Mesenchymal stem cell (in vitro differentiated cells and primary cell): ENCODE results near the gene MPHOSPH10.
"Not testable (repeated sequence)": the region's sequence is repeated elsewhere in the genome, so short reads cannot be mapped to it uniquely, and the experiment has no call there.

Experiments used
- DNase-seq: peaks from one replicate; pipeline ENCODE4 v3.0.0-alpha.2; 2013
- H2AFZ ChIP-seq: one replicate; pipeline ENCODE4 v1.6.1; 2013; ENCODE audit warnings: low read depth, mild to moderate bottlenecking, control low read depth, inconsistent platforms, low read length, moderate library complexity
- H2AK5ac ChIP-seq: 2 replicates; pipeline ENCODE4 v1.6.1; 2013; ENCODE audit warnings: low read length, moderate library complexity, mild to moderate bottlenecking, inconsistent platforms; ENCODE audit not compliant: severe bottlenecking
- H2BK120ac ChIP-seq: one replicate; pipeline ENCODE4 v1.6.1; 2013; ENCODE audit warnings: low read depth, mild to moderate bottlenecking, inconsistent platforms, low read length, moderate library complexity
- H2BK12ac ChIP-seq, 2 experiments: one replicate each; pipeline ENCODE4 v1.6.1; 2013; ENCODE audit warnings: inconsistent platforms in 2 of 2, low read length in 2 of 2, mild to moderate bottlenecking in 2 of 2, moderate library complexity in 2 of 2, control low read depth in 1 of 2
- H2BK15ac ChIP-seq: one replicate; pipeline ENCODE4 v1.6.1; 2013; ENCODE audit warnings: mild to moderate bottlenecking, low read depth, inconsistent platforms; ENCODE audit not compliant: poor library complexity, severe bottlenecking
- H2BK5ac ChIP-seq: 2 replicates; pipeline ENCODE4 v1.6.1; 2013; ENCODE audit warnings: low read depth, mild to moderate bottlenecking, low read length, control low read depth, inconsistent platforms; ENCODE audit not compliant: poor library complexity, severe bottlenecking
- H3K14ac ChIP-seq, 2 experiments: one replicate each; pipeline ENCODE4 v1.6.1; 2013; ENCODE audit warnings: inconsistent platforms in 2 of 2, low read length in 2 of 2, control low read depth in 1 of 2, mild to moderate bottlenecking in 1 of 2, moderate library complexity in 1 of 2
- H3K18ac ChIP-seq, 2 experiments: one replicate each; pipeline ENCODE4 v1.6.1; 2013; ENCODE audit warnings: inconsistent platforms in 2 of 2, low read length in 2 of 2, control low read depth in 1 of 2, low read depth in 1 of 2, mild to moderate bottlenecking in 1 of 2
- H3K23ac ChIP-seq, 2 experiments: one replicate each; pipeline ENCODE4 v1.6.1; 2013; ENCODE audit warnings: inconsistent platforms in 2 of 2, low read length in 2 of 2, mild to moderate bottlenecking in 2 of 2, moderate library complexity in 2 of 2, control low read depth in 1 of 2
- H3K27ac ChIP-seq: 2 replicates; pipeline ENCODE4 v1.5.1; 2013; ENCODE audit warnings: mild to moderate bottlenecking, moderate library complexity, low read length, control low read depth, inconsistent platforms; ENCODE audit not compliant: poor library complexity, severe bottlenecking
- H3K27me3 ChIP-seq, 2 experiments: 2 replicates each; pipeline versions ENCODE4 v1.6.1 to v1.7.0; 2013; ENCODE audit warnings: low read length in 2 of 2, mild to moderate bottlenecking in 2 of 2, moderate library complexity in 2 of 2, control low read depth in 1 of 2, inconsistent platforms in 1 of 2; ENCODE audit not compliant: control insufficient read depth in 1 of 2, insufficient read depth in 1 of 2
- H3K36me3 ChIP-seq, 2 experiments: 2 replicates each; pipeline versions ENCODE4 v1.6.1 to v1.7.0; 2013; ENCODE audit warnings: low read length in 2 of 2, control low read depth in 1 of 2, inconsistent platforms in 1 of 2, low read depth in 1 of 2, mild to moderate bottlenecking in 1 of 2; ENCODE audit not compliant: insufficient read depth in 2 of 2, control insufficient read depth in 1 of 2
- H3K4ac ChIP-seq, 2 experiments: one replicate each; pipeline ENCODE4 v1.6.1; 2013; ENCODE audit warnings: inconsistent platforms in 2 of 2, low read length in 2 of 2, mild to moderate bottlenecking in 2 of 2, moderate library complexity in 2 of 2, control low read depth in 1 of 2, low read depth in 1 of 2
- H3K4me1 ChIP-seq: 2 replicates; pipeline ENCODE4 v1.6.1; 2013; ENCODE audit warnings: low read depth, low read length, control low read depth; ENCODE audit not compliant: control insufficient read depth, insufficient read depth
- H3K4me2 ChIP-seq: 2 replicates; pipeline ENCODE4 v1.6.1; 2013; ENCODE audit warnings: low read length, mild to moderate bottlenecking, inconsistent platforms; ENCODE audit not compliant: poor library complexity, severe bottlenecking
- H3K4me3 ChIP-seq, 2 experiments: 2 replicates each; pipeline versions ENCODE4 v1.5.1 to v1.7.0; 2013; ENCODE audit warnings: low read length in 2 of 2, mild to moderate bottlenecking in 2 of 2, control low read depth in 1 of 2, low read depth in 1 of 2; ENCODE audit not compliant: insufficient read depth in 1 of 2
- H3K79me1 ChIP-seq: replicated peaks from 2 replicates; pipeline ENCODE4 v1.6.1; 2013; ENCODE audit warnings: mild to moderate bottlenecking, control low read depth, low read length, inconsistent platforms; ENCODE audit not compliant: poor library complexity, severe bottlenecking
- H3K9ac ChIP-seq: 2 replicates; pipeline ENCODE4 v1.7.0; 2013; ENCODE audit warnings: mild to moderate bottlenecking, low read length, moderate library complexity
- H3K9me3 ChIP-seq: 2 replicates; pipeline ENCODE4 v1.7.0; 2013; ENCODE audit warnings: mild to moderate bottlenecking, low read length; ENCODE audit not compliant: control insufficient read depth
- H4K8ac ChIP-seq: one replicate; pipeline ENCODE4 v1.6.1; 2013; ENCODE audit warnings: inconsistent platforms, mild to moderate bottlenecking, low read length, moderate library complexity
- H4K91ac ChIP-seq: one replicate; pipeline ENCODE4 v1.6.1; 2013; ENCODE audit warnings: mild to moderate bottlenecking, low read length, inconsistent platforms
- WGBS: methylation state at CpG from one replicate; pipeline ENCODE4 v1.1.7; 2013; ENCODE audit warnings: mixed read lengths; 5-methylcytosine and 5-hydroxymethylcytosine counted together

Gene MPHOSPH10

DNA sequence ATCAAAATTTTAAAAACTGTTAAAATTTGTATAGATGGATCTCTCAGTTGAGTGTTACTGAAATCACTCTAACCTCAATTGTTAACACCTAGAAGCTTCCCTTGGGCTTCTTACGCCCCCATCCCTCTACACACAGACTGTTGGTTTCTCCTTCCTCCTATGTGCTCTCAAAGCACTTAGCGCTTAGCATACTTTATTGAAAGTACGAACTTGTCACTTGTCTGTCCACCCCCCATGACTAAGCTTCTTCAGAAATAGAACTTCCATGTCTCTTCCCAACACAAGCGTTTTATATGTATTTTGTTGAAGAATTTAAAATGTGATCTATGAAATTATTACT is 441 bp downstream of the MPHOSPH10 start:
- Histone ChIP-seq H2BK5ac (no peak overlapping the region), H4K8ac (no peak overlapping the region), H2BK12ac (no peak overlapping the region), H4K91ac (no peak overlapping the region), H3K4me2 (peak overlapping the region; percentile 90), H2BK120ac (no peak overlapping the region), H3K4ac (no peak overlapping the region), H3K14ac (no peak overlapping the region), H3K4me1 (peaks cover 6% of the 10 kb centered on the region), H3K27me3 (no peaks in the 10 kb centered on the region), H3K23ac (peak overlapping the region in 1 of 2 experiments; percentile 48), H3K9ac (peak overlapping the region; percentile 97), H2AK5ac (no peak overlapping the region), H3K18ac (peak overlapping the region in 1 of 2 experiments; percentile 19), H3K27ac (no peak overlapping the region), H2AFZ (no peak overlapping the region), H3K36me3 (peaks cover 11 to 27% of the 10 kb centered on the region in 2 experiments), H2BK15ac (no peak overlapping the region), H3K4me3 (peak overlapping the region; percentile 90 to 99), H3K9me3 (no peaks in the 10 kb centered on the region), H3K79me1 (peaks cover 4% of the 10 kb centered on the region)
- WGBS = 0% methylated on average over 3 of the region's 4 CpGs
- DNase-seq = peak; percentile 53

DNA sequence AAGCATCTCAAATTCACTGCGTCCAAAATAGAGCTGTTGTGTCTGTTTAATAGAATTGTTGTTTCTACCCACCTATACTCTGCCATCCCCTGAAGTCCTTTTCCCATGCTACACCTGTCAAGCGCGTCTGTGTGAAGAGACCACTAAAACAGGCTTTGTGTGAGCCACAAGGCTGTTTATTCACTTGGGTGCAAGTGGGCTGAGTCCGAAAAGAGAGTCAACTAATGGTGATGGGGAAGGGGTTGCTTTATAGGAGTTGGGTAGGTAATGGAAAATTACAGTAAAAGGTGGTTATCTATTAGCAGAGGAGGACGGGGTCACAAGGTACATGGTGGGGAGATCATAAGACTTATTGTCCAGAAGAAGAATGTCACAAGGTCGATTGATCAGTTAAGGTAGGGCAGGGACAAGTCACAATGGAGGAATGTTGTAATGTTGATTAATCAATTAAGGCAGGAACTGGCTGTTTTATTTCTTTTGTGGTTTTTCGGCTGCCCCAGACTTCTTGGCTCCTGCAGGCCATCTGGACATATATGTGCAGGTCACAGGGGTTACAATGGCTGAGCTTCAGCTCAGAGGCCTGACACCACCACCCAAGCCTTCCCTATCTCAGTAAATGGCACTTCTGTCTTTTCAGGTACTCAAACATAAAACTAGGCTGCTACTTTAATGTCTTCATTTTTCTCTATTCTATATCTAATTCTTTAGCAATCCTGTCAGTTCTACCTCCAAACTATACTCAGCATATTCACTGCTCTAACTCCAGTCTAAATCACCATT is 1.1 kb downstream of the MPHOSPH10 start:
- Histone ChIP-seq H3K36me3 (peaks cover 13 to 34% of the 10 kb centered on the region in 2 experiments), H3K9ac (peak overlapping the region; percentile 97), H3K4me3 (peak overlapping the region in 1 of 2 experiments; percentile 99), H3K4me2 (peak overlapping the region; percentile 90)
- not testable (repeated sequence) for H2BK120ac ChIP-seq, H2BK5ac ChIP-seq, H3K14ac ChIP-seq, H3K9me3 ChIP-seq, DNase-seq, H3K4ac ChIP-seq, H3K18ac ChIP-seq, H2AK5ac ChIP-seq, H2BK12ac ChIP-seq, H3K27me3 ChIP-seq, H3K79me1 ChIP-seq, H4K8ac ChIP-seq, H4K91ac ChIP-seq, H2AFZ ChIP-seq, H2BK15ac ChIP-seq, H3K4me1 ChIP-seq, H3K27ac ChIP-seq, H3K23ac ChIP-seq
- 72% methylated on average over 6 of the region's 7 CpGs for WGBS

DNA sequence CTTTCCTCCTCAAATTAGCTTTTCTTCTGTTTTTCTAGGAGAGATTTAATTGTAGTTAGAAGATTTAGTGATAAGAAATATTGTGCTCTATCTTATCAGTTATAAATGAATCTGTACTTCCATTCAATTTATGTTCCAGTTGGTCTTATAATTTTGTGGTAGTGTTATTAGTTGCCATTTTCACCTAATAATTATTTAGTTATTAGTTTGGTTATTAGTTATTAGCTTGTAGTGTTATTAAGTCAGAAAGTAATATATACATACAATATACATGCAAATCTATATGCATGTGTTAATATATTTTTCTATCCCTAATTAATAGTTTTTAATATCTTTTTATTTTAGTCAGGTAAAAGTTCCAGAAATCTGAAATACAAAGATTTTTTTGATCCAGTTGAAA is 3.2 kb downstream of the MPHOSPH10 start:
- H2BK5ac ChIP-seq = no peak overlapping the region

DNA sequence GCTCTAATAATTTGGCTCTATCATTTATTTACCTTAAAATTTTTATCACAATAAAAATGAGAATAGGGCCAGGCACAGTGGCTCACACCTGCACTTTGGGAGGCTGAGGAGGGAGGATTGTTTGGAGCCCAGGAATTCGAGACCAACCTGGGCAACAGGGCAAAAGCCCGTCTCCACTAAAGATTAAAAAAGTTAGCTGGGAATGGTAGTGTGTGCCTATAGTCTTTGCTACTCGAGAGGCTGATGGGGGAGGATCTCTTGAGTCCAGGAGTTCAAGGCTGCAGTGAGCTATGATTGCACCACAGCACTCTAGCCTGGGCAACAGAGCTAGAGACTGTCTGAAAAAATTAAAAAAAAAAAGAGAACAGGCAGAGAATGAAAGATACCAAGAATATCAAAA is 5.7 kb downstream of the MPHOSPH10 start:
- no peak overlapping the region for H4K8ac ChIP-seq
- no peak overlapping the region for H3K9ac ChIP-seq
- peaks cover 12% of the 10 kb centered on the region for H3K79me1 ChIP-seq
- no peaks in the 10 kb centered on the region for H3K9me3 ChIP-seq
- H3K4me3 ChIP-seq = no peak overlapping the region
- H3K14ac ChIP-seq = no peak overlapping the region
- no peak overlapping the region for H2AK5ac ChIP-seq
- peaks cover 2% of the 10 kb centered on the region for H3K4me1 ChIP-seq
- peaks cover 29 to 79% of the 10 kb centered on the region in 2 experiments for H3K36me3 ChIP-seq
- H3K27me3 ChIP-seq = no peaks in the 10 kb centered on the region
- no peak overlapping the region for H2AFZ ChIP-seq
- no peak overlapping the region for H3K4ac ChIP-seq
- no peak for DNase-seq
- 97% methylated on average over 3 of the region's 3 CpGs for WGBS
- no peak overlapping the region for H3K4me2 ChIP-seq
- H2BK15ac ChIP-seq = no peak overlapping the region
- H2BK5ac ChIP-seq = no peak overlapping the region
- H3K27ac ChIP-seq = no peak overlapping the region
- H2BK12ac ChIP-seq = no peak overlapping the region
- no peak overlapping the region for H3K23ac ChIP-seq
- H4K91ac ChIP-seq = no peak overlapping the region
- no peak overlapping the region for H2BK120ac ChIP-seq
- H3K18ac ChIP-seq = no peak overlapping the region

More for the DNA sequence above, 3.2 kb downstream of the MPHOSPH10 start:
- no peak overlapping the region for H2AK5ac ChIP-seq
- H2BK15ac ChIP-seq = no peak overlapping the region
- H3K9ac ChIP-seq = no peak overlapping the region
- no peak overlapping the region for H4K91ac ChIP-seq
- H3K4me1 ChIP-seq = peaks cover 3% of the 10 kb centered on the region
- H2BK12ac ChIP-seq = no peak overlapping the region
- H3K27me3 ChIP-seq = no peaks in the 10 kb centered on the region
- no peaks in the 10 kb centered on the region for H3K9me3 ChIP-seq
- H3K14ac ChIP-seq = no peak overlapping the region
- no peak overlapping the region for H3K23ac ChIP-seq
- no peak for DNase-seq
- H3K4me3 ChIP-seq = no peak overlapping the region
- H3K4me2 ChIP-seq = no peak overlapping the region
- no peak overlapping the region for H2AFZ ChIP-seq
- no peak overlapping the region for H4K8ac ChIP-seq
- H3K36me3 ChIP-seq = peaks cover 17 to 55% of the 10 kb centered on the region in 2 experiments
- peaks cover 6% of the 10 kb centered on the region for H3K79me1 ChIP-seq
- no peak overlapping the region for H3K18ac ChIP-seq
- no peak overlapping the region for H2BK120ac ChIP-seq
- no peak overlapping the region for H3K4ac ChIP-seq
- H3K27ac ChIP-seq = no peak overlapping the region
